Measurements from ENCODE around the gene ZNF695. TPM values are rescaled to one million over a fixed set of nuclear protein-coding genes. Genes with fewer than 3 reads are reported as not detected.

Gene ZNF695
- total and polyA plus RNA-seq, 9 of the 15 experiments (the other 6 are each of a cell fraction or from before 2014, with no cell fraction given) = 8.7 to 15.2 (median 10.9) TPM

DNA sequence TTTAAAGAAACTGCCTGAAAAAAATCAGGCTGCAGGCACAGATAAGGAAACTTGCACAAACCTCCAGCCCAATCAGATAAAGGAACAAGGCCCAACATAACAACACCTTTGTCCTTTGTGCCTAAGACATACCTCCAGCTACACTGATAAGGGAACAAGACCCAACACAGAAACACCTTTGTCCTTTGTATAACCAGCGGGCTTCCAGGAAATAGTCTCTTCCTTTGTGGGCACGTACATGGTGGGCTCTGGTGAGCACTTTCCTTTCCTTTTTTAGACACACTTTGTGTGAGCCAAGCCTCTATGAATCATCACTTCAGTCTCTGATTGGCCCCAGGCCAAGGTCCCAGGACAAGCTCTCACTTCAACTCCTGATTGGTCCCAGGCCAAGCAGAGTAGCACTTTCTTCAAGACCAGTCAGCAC is 47.1 kb upstream of the ZNF695 start (continued):
- TF ChIP-seq FOXO4 (CRISPR knock-in tag; IDR thresholded peaks at IDR 0.05) (no peak), POLR2G (IDR thresholded peaks at IDR 0.05; ENCODE audit: low read depth, low read length) (no peak), ARNT (IDR thresholded peaks at IDR 0.05) (no peak), KAT8 (IDR thresholded peaks at IDR 0.05; ENCODE audit: low read depth) (no peak), NR1H2 (CRISPR knock-in tag; IDR thresholded peaks at IDR 0.05) (no peak), PRDM10 (IDR thresholded peaks at IDR 0.05; ENCODE audit: partially characterized antibody) (no peak), ZNF23 (CRISPR knock-in tag; IDR thresholded peaks at IDR 0.05) (no peak), SOX6 (IDR thresholded peaks at IDR 0.05) (peak; percentile 76), TCFL5 (CRISPR knock-in tag; conservative IDR thresholded peaks at IDR 0.05) (no peak), CBFA2T3 (IDR thresholded peaks at IDR 0.05) (peak; percentile 69), EWSR1 (IDR thresholded peaks at IDR 0.05; ENCODE audit: borderline replicate concordance, low read depth, partially characterized antibody) (no peak)
- TF ChIP-seq, protein P1, sequence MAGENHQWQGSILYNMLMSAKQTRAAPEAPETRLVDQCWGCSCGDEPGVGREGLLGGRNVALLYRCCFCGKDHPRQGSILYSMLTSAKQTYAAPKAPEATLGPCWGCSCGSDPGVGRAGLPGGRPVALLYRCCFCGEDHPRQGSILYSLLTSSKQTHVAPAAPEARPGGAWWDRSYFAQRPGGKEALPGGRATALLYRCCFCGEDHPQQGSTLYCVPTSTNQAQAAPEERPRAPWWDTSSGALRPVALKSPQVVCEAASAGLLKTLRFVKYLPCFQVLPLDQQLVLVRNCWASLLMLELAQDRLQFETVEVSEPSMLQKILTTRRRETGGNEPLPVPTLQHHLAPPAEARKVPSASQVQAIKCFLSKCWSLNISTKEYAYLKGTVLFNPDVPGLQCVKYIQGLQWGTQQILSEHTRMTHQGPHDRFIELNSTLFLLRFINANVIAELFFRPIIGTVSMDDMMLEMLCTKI (IDR thresholded peaks at IDR 0.05; ENCODE audit: partially characterized antibody) = no peak
- TF ChIP-seq, protein P2, sequence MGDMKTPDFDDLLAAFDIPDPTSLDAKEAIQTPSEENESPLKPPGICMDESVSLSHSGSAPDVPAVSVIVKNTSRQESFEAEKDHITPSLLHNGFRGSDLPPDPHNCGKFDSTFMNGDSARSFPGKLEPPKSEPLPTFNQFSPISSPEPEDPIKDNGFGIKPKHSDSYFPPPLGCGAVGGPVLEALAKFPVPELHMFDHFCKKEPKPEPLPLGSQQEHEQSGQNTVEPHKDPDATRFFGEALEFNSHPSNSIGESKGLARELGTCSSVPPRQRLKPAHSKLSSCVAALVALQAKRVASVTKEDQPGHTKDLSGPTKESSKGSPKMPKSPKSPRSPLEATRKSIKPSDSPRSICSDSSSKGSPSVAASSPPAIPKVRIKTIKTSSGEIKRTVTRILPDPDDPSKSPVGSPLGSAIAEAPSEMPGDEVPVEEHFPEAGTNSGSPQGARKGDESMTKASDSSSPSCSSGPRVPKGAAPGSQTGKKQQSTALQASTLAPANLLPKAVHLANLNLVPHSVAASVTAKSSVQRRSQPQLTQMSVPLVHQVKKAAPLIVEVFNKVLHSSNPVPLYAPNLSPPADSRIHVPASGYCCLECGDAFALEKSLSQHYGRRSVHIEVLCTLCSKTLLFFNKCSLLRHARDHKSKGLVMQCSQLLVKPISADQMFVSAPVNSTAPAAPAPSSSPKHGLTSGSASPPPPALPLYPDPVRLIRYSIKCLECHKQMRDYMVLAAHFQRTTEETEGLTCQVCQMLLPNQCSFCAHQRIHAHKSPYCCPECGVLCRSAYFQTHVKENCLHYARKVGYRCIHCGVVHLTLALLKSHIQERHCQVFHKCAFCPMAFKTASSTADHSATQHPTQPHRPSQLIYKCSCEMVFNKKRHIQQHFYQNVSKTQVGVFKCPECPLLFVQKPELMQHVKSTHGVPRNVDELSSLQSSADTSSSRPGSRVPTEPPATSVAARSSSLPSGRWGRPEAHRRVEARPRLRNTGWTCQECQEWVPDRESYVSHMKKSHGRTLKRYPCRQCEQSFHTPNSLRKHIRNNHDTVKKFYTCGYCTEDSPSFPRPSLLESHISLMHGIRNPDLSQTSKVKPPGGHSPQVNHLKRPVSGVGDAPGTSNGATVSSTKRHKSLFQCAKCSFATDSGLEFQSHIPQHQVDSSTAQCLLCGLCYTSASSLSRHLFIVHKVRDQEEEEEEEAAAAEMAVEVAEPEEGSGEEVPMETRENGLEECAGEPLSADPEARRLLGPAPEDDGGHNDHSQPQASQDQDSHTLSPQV (IDR thresholded peaks at IDR 0.05) = no peak
- TF ChIP-seq, protein P3, sequence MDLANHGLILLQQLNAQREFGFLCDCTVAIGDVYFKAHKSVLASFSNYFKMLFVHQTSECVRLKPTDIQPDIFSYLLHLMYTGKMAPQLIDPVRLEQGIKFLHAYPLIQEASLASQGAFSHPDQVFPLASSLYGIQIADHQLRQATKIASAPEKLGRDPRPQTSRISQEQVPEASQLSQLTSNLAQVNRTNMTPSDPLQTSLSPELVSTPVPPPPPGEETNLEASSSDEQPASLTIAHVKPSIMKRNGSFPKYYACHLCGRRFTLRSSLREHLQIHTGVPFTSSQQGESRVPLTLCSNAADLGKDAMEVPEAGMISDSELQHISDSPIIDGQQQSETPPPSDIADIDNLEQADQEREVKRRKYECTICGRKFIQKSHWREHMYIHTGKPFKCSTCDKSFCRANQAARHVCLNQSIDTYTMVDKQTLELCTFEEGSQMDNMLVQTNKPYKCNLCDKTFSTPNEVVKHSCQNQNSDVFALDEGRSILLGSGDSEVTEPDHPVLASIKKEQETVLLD (IDR thresholded peaks at IDR 0.05) = no peak
- TF ChIP-seq, protein P4, sequence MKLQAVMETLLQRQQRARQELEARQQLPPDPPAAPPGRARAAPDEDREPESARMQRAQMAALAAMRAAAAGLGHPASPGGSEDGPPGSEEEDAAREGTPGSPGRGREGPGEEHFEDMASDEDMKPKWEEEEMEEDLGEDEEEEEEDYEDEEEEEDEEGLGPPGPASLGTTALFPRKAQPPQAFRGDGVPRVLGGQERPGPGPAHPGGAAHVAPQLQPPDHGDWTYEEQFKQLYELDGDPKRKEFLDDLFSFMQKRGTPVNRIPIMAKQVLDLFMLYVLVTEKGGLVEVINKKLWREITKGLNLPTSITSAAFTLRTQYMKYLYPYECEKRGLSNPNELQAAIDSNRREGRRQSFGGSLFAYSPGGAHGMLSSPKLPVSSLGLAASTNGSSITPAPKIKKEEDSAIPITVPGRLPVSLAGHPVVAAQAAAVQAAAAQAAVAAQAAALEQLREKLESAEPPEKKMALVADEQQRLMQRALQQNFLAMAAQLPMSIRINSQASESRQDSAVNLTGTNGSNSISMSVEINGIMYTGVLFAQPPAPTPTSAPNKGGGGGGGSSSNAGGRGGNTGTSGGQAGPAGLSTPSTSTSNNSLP (IDR thresholded peaks at IDR 0.05; ENCODE audit: borderline replicate concordance, low read depth, low read length) = no peak

All from K562 (cell line).